M059J (cell line): ENCODE results near the gene ZAP70. TPM values are rescaled to one million over a fixed set of nuclear protein-coding genes. Genes with fewer than 3 reads are reported as not detected.
A peak's percentile ranks its signal among the peaks of the same experiment; 100 is the strongest.

Experiments used
- DNase-seq: peaks from one replicate; pipeline ENCODE4 v3.0.0-alpha.2; 2012; ENCODE audit warnings: low read depth
- total RNA-seq: library from RNA; depleted of rRNA; stranded (reverse); fragments of >200 nt; shearing (Covaris generic); gene quantifications from 2 replicates; pipeline ENCODE4 v1.2.3, GENCODE V29; 2014

ZAP70 gene
- total RNA-seq, 1 experiment from 2014 or later = not detected

- DNase-seq = no peak
Measured at GRCh38 chr2:97716695-97717612, 3.6 kb downstream of the ZAP70 start.

- DNase-seq = no peak
Measured at GRCh38 chr2:97717613-97717995, 4.2 kb downstream of the ZAP70 start.

GRCh38 chr2:97718051-97718882 is 4.9 kb downstream of the ZAP70 start:
- no peak for DNase-seq

GRCh38 chr2:97718942-97719341 is 5.6 kb downstream of the ZAP70 start:
- no peak for DNase-seq

DNA sequence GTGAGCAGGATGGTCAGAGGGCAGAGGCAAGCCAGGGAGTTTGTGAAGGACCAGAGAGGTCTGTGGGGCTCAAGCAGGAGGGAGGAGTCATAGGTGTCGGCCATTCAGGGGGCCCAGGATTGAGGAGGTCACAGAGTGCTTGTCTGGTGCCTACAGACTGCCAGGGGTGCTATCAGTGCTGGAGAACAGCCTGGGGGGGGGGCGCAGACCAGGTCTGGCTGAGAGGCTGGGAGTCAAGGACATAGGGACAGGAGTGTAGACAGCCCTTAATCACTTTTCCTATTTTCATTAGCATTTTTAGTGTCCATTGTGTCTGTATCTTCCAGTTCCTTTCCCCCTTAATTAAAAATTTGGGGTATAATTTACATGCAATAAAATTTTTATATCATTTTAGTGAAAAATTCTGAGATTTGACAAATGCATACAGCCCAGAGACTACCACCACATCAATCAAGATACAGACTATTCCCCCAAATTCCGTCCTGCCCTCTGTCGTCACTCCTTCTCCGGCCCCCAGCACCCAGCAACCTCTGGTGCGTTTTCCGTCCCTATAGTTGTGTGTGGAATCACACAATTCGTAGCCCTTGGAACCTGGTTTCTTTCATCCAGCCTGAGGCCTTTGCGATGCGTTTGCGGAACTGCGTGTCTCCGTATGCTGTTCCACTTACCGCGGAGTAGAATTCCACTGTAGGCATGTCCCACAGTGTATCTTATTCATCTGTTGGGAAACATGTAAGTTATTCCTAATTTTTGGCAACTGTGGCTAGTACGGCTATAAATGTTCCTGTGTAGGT is 6.2 kb downstream of the ZAP70 start:
- no peak for DNase-seq

DNA sequence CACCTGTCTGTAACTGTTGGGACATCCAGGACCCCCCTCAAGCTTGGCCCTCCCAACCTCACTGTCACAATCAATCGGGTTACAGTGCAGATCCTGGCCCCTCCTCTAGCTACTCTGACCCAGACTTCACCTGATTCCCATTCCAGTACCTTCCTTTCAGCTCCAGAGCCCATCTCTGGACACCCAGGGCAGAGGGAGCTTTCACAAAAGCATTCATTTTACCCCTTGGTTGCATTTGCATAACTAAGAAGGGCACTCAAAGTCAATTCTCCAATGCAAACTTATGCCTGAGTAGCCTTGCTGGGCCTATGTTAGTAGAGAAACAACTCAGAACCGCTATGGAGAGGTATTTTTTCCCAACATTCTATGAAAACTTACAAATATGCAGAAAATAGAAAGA is 7.4 kb downstream of the ZAP70 start:
- DNase-seq = no peak

GRCh38 chr2:97722227-97722626 is 8.9 kb downstream of the ZAP70 start:
- DNase-seq = no peak

GRCh38 chr2:97723156-97724072 is 10.0 kb downstream of the ZAP70 start:
- DNase-seq = no peak

- DNase-seq = no peak
Measured at GRCh38 chr2:97724073-97724410, 10.7 kb downstream of the ZAP70 start.

DNA sequence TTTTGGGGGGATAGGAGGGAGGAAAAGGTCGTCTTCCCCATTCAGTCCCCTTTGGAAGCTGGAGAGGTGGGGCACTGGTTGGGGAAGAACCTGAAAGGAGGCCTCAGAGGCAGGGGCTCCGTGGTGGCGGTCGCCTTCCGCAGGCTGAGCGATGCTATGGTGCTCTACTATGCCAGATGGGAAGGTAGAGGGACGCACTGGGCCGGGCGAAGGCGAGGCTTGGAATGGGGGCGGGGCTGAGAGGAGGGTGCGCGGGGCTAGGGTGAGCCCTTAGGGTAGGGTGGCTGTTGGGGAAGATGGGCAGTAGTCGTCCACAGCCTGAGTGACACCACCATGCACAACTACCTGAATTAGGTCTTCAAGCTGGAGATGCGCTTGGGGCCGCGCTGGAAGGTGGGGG is 11.1 kb downstream of the ZAP70 start:
- DNase-seq = no peak

DNA sequence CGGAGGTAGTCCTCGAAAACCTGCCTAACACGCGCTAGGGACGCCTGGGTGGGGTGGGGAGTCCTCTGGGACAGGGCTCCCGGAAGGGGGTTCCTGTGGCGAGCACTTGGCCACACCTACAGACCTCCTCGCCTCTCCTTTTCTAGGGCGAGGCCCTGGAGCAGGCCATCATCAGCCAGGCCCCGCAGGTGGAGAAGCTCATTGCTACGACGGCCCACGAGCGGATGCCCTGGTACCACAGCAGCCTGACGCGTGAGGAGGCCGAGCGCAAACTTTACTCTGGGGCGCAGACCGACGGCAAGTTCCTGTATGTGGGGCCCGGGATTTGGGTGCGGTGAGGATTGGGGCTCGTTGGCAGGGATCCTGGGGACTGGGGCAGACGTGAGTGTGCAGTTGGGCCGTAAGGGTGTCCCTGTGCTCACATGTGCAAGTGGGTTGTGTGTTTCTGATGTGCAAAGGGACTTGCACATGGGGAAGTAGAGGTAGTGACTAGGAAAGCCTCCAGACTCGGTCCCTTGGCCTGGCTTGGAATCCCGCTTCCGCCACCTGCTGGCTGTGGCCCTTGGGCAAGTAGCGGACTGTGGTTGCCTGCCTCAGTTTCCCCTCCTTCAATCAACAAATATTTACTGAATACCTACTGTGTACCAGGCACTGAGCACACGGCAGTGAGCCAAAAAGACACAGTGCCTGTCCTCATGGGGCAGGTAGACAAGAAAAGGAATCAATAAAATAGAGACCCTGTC is 11.7 kb downstream of the ZAP70 start:
- no peak for DNase-seq

GRCh38 chr2:97726261-97727064 is 13.1 kb downstream of the ZAP70 start:
- no peak for DNase-seq

- DNase-seq = no peak
Measured at GRCh38 chr2:97727296-97727695, 13.9 kb downstream of the ZAP70 start.

GRCh38 chr2:97728091-97728731 is 14.8 kb downstream of the ZAP70 start:
- DNase-seq = peak; percentile 38

DNA sequence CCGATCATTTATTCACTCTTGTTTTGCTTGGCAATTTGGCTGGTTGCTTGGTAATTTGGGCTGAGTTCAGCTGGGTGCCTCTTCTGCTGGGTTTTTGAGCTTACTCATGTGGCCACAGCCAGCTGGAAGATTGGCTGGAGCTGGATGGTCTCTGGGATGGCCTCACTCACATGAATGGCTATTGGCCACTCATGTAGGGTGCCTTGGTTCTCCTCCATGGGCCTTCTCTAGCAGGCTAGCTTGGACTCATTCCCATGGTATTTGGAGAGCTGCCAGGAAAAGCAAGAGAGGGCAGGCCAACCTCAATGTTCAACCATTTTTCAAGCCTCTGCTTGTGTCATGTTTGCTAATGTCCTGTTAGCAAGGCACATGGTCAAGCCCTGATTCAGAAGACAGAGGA is 16.9 kb downstream of the ZAP70 start:
- DNase-seq = peak; percentile 33

DNA sequence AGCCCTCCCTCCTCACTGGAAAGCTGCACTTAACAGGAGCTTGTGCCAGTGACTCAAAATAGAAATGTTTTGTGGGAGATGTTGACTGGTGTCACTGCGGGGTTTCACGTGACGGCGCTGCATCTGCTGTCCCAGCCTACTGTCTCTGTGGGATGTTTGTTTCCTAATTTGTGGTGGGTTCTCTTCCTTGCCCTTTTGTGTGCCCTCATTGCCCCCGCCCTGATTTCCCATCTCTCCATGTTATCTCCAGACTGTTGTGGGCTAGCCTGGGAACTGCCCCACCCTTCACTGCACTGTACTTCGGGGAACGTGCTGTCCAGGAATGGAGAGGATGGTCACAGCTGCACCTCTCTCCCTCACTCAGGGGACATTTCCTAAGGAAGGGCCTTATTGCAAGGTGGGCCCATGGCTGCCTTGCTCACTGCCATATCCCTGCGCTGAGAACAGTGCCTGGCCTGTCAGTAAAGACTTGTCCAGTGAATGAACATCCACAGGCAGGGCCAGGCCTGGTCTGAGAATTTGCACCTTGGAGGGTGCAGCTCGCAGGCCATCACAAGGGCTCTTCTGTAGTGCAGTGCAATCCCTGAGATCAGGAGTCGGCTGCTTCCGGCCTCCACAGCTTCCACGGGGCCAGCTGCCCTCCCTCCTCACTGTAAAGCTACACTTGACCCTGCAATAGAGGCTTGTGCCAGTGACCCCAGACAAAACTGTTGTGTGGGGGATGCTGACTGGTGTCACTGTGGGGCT is 18.1 kb downstream of the ZAP70 start:
- DNase-seq = no peak

DNA sequence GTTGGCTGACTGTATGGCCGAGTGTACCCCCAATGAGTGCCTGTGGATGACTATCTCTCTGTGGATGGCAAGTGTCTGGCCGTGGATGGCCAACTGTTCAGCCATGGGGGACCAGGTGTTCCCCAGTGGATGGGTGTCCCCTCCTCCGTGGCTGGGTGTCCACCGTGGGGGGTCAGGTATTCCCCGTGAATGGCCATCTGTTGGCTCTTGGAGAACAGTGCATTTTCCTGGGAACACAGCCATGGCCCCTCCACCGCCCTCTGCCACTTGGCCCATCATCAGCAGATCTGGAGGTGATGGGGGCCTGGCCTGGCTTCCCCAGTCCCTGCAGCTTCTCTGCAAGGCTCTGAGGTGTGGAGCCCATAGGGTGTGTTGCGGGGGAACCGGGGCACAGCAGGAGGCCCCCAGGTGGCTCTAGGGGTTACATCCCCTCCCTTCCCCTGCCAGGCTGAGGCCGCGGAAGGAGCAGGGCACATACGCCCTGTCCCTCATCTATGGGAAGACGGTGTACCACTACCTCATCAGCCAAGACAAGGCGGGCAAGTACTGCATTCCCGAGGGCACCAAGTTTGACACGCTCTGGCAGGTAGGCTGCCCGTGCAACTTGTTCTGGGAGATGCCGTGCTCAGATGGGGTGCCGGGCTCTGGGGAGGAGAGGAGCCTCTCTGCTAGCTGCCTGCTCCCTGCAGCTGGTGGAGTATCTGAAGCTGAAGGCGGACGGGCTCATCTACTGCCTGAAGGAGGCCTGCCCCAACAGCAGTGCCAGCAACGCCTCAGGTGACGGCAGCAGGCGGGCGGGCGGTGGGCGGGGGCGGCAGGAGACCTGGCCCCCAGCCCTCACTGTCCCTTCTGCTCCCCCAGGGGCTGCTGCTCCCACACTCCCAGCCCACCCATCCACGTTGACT is 19.3 kb downstream of the ZAP70 start:
- DNase-seq = no peak
